ENCODE measurements around the gene KIZ. TPM values are rescaled to one million over a fixed set of nuclear protein-coding genes. Genes with fewer than 3 reads are reported as not detected.

KIZ gene
- total and polyA plus RNA-seq, 2 donors (not counting 1 experiment from before 2014, with no cell fraction given): 19.7 to 40.4 TPM

DNA sequence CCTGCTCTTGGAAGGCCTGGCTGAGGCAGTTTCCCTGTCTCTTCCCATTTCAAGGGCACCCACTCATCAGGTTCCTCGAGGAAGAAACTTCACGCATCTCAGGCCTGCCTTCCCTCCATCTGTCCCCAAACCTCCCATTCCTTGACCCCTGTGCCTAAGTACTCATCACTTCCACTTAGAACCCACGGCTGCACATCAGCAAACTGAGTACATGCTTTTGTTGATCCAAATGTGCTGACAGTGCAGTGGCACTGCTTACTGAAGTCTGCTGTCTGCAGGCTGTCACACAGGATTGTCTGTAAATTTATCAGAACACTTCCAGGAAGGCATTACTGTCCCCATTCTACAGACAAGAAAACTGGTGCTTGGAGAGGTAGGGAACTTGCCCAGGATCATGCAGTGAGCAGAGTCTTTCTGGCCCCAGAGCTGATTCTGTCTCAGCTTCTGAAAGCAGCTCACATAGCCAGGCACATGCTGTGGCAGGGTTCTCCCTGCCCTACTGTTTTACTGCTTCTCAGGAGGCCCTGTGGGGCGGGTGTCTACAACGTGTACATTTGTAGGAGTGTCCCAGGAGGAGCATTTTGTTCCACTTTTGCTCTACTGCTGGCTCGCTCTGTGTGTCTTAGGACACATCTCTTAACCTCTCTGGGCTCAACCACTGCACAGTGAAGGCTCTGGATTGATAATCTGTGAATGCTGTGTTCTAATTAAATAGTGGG lies 113.1 kb downstream of the KIZ start:
- H3K27me3 ChIP-seq (replicated peaks in 1 of 4; ENCODE audit: control extremely low read depth in 1 of 4, control insufficient read depth in 3 of 4, insufficient read depth in 4 of 4, low read length in 3 of 4): no peaks in the 10 kb centered on the region
- ChIA-PET CTCF (interaction anchor here (6.1 kb wide), 1 partner anchor 267 kb away, joined by 70 read pairs; no protein-coding TSS in a partner anchor), POLR2A (no interaction called here)
- DNase-seq (no peak), ATAC-seq (ENCODE audit: low read depth) (no peak)
- TF ChIP-seq, protein P1, sequence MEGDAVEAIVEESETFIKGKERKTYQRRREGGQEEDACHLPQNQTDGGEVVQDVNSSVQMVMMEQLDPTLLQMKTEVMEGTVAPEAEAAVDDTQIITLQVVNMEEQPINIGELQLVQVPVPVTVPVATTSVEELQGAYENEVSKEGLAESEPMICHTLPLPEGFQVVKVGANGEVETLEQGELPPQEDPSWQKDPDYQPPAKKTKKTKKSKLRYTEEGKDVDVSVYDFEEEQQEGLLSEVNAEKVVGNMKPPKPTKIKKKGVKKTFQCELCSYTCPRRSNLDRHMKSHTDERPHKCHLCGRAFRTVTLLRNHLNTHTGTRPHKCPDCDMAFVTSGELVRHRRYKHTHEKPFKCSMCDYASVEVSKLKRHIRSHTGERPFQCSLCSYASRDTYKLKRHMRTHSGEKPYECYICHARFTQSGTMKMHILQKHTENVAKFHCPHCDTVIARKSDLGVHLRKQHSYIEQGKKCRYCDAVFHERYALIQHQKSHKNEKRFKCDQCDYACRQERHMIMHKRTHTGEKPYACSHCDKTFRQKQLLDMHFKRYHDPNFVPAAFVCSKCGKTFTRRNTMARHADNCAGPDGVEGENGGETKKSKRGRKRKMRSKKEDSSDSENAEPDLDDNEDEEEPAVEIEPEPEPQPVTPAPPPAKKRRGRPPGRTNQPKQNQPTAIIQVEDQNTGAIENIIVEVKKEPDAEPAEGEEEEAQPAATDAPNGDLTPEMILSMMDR (IDR thresholded peaks at IDR 0.05): no peak
- TF ChIP-seq EZH2 (IDR thresholded peaks at IDR 0.05; ENCODE audit: borderline replicate concordance, insufficient read depth, low read depth, low read length, poor library complexity, severe bottlenecking): no peak
- no peak overlapping the region for H3K4me3 Mint-ChIP-seq
- H4K20me1 ChIP-seq (ENCODE audit: control insufficient read depth, insufficient read depth, low read length, poor library complexity, severe bottlenecking): no peaks in the 10 kb centered on the region
- WGBS (ENCODE audit: insufficient coverage): 90% methylated on average over 5 of the region's 6 CpGs
- H3K79me2 ChIP-seq (ENCODE audit: control insufficient read depth, insufficient read depth, low read length): no peaks in the 10 kb centered on the region
- H3K27ac Mint-ChIP-seq: no peak overlapping the region
- peaks cover 1% of the 10 kb centered on the region for H3K4me1 Mint-ChIP-seq
- intact Hi-C loops (cut with micrococcal nuclease): loop anchor here (10.0 kb wide), 2 partner anchors 106 to 374 kb away; no protein-coding TSS in a partner anchor
- no peaks in the 10 kb centered on the region for H3K27me3 Mint-ChIP-seq
- H3K4me2 ChIP-seq (replicated peaks; ENCODE audit: low read depth, low read length, poor library complexity, severe bottlenecking): no peak overlapping the region
- no peak overlapping the region for H2AFZ ChIP-seq (ENCODE audit: insufficient read depth, low read depth, low read length, poor library complexity, severe bottlenecking)
- no peak overlapping the region for H3K4me3 ChIP-seq (ENCODE audit: control extremely low read depth in 1 of 5, extremely low read depth in 1 of 5, insufficient read depth in 1 of 5, low read depth in 2 of 5, low read length in 4 of 5)
- H3K4me1 ChIP-seq (ENCODE audit: control insufficient read depth in 2 of 2, insufficient read depth in 2 of 2, low read length in 2 of 2): peaks cover 0 to 4% of the 10 kb centered on the region in 2 donors
- no peak overlapping the region for H3K27ac ChIP-seq (ENCODE audit: low read length in 2 of 2)
- H3K36me3 ChIP-seq (replicated peaks in 1 of 2; ENCODE audit: control extremely low read depth in 1 of 2, control insufficient read depth in 1 of 2, extremely low read depth in 1 of 2, insufficient read depth in 2 of 2, low read length in 1 of 2): peaks cover 0 to 14% of the 10 kb centered on the region in 2 experiments
- H3K9me3 Mint-ChIP-seq (ENCODE audit: insufficient read depth): no peaks in the 10 kb centered on the region
- no peak overlapping the region for H3K9ac ChIP-seq (ENCODE audit: low read length)
- H3K9me3 ChIP-seq (ENCODE audit: control extremely low read depth in 1 of 3, control insufficient read depth in 2 of 3, insufficient read depth in 1 of 3, low read length in 2 of 3): no peaks in the 10 kb centered on the region

DNA sequence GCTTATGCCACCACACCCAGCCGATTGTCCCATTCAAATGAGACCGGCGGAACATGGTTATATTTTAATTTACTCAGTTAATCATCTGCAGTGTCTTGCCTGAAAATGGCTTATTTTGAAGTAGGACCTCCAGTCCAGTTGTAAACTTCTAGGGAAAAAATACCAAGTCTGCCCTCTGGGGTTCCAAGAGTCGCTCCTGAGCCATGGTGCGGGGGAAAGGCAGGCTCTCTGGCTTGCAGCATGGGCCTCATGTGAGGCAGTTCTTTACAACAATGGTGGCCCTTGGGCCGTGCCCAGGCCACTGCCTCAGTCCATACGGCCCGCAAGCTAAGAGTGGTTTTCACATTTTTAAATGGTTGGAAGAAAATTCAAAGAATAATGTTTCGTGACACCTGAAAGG lies 114.5 kb downstream of the KIZ start:
- no peak overlapping the region for H3K9ac ChIP-seq (ENCODE audit: low read length)
- DNase-seq (no peak), ATAC-seq (ENCODE audit: low read depth) (no peak)
- Mint-ChIP-seq H3K27me3 (no peaks in the 10 kb centered on the region), H3K4me3 (no peak overlapping the region), H3K9me3 (ENCODE audit: insufficient read depth) (no peaks in the 10 kb centered on the region), H3K27ac (no peak overlapping the region), H3K4me1 (peaks cover 1% of the 10 kb centered on the region)
- no peaks in the 10 kb centered on the region for H3K27me3 ChIP-seq (replicated peaks in 1 of 4; ENCODE audit: control extremely low read depth in 1 of 4, control insufficient read depth in 3 of 4, insufficient read depth in 4 of 4, low read length in 3 of 4)
- ChIA-PET CTCF (no interaction called here), POLR2A (no interaction called here)
- TF ChIP-seq, protein P1 (IDR thresholded peaks at IDR 0.05): no peak
- no peak for TF ChIP-seq EZH2 (IDR thresholded peaks at IDR 0.05; ENCODE audit: borderline replicate concordance, insufficient read depth, low read depth, low read length, poor library complexity, severe bottlenecking)
- no peak overlapping the region for H3K27ac ChIP-seq (ENCODE audit: low read length in 2 of 2)
- no peaks in the 10 kb centered on the region for H3K9me3 ChIP-seq (ENCODE audit: control extremely low read depth in 1 of 3, control insufficient read depth in 2 of 3, insufficient read depth in 1 of 3, low read length in 2 of 3)
- H3K36me3 ChIP-seq (replicated peaks in 1 of 2; ENCODE audit: control extremely low read depth in 1 of 2, control insufficient read depth in 1 of 2, extremely low read depth in 1 of 2, insufficient read depth in 2 of 2, low read length in 1 of 2): peaks cover 0 to 18% of the 10 kb centered on the region in 2 experiments
- intact Hi-C loops (cut with micrococcal nuclease): no loop called here
- no peaks in the 10 kb centered on the region for H4K20me1 ChIP-seq (ENCODE audit: control insufficient read depth, insufficient read depth, low read length, poor library complexity, severe bottlenecking)
- H3K4me1 ChIP-seq (ENCODE audit: control insufficient read depth in 2 of 2, insufficient read depth in 2 of 2, low read length in 2 of 2): peaks cover 0 to 4% of the 10 kb centered on the region in 2 donors
- H3K79me2 ChIP-seq (ENCODE audit: control insufficient read depth, insufficient read depth, low read length): no peaks in the 10 kb centered on the region
- H3K4me2 ChIP-seq (replicated peaks; ENCODE audit: low read depth, low read length, poor library complexity, severe bottlenecking): no peak overlapping the region
- H3K4me3 ChIP-seq (ENCODE audit: control extremely low read depth in 1 of 5, extremely low read depth in 1 of 5, insufficient read depth in 1 of 5, low read depth in 2 of 5, low read length in 4 of 5): no peak overlapping the region
- no peak overlapping the region for H2AFZ ChIP-seq (ENCODE audit: insufficient read depth, low read depth, low read length, poor library complexity, severe bottlenecking)
- 100% methylated on average over 4 of the region's 9 CpGs for WGBS (ENCODE audit: insufficient coverage)
